ENCODE data around the gene HPS3. TPM values are rescaled to one million over a fixed set of nuclear protein-coding genes. Genes with fewer than 3 reads are reported as not detected.

HPS3 gene
- total RNA-seq, 4 donors from 2014 or later: 28.2 to 40.4 (median 32.6) TPM

DNA sequence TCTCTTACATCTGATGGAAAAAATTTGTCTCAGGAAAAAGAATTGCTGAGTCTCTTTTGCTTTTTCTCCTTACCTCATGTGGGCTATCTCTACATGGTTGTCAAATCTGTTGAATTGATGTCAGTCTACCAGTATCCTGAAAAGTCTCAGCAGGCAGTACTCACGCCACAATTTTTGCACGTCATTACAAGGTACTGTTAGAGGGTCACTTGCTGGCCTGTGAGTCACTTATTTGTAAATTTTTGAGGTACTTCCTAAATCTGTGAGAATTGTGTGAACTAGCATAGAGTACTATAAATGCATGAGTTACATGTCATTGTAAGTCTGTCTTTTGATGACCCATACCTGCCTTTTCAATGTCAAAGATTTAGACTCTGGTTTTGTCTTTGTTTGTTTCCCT is 15.9 kb downstream of the HPS3 start:
- Histone ChIP-seq H3K9me3 (no peaks in the 10 kb centered on the region), H3K4me1 (no peaks in the 10 kb centered on the region), H3K4me3 (no peak overlapping the region), H3K27ac (peak overlapping the region in 2 of 4 donors; percentile 39 to 70), H3K27me3 (no peaks in the 10 kb centered on the region), H3K36me3 (peaks cover 0 to 54% (median 0%) of the 10 kb centered on the region in 3 donors)
- TF ChIP-seq POLR2A (IDR thresholded peaks at IDR 0.05): no peak
- DNase-seq: no peak

DNA sequence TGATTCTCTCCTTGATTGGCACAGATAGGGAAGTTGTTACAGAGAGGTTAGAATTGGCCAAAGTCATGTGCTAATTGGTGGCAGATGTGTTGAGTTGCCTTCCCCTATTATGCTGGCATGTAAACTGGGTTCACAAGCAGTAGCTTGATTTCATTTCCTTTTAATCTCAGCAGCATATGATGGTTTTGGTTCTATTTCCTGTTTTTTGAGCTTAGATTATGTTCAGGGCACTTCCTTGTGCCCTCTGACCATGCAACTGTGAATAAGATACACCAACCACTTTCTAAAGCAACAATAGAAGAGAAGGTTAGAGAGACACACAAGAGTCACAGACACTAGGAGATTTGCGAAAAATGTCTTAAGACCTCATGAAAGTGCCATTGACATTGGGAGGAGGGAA is 16.5 kb downstream of the HPS3 start:
- no peaks in the 10 kb centered on the region for H3K27me3 ChIP-seq
- H3K27ac ChIP-seq: peak overlapping the region in 3 of 4 donors; percentile 21 to 70 (median 58)
- H3K36me3 ChIP-seq: peaks cover 0 to 59% (median 0%) of the 10 kb centered on the region in 3 donors
- no peaks in the 10 kb centered on the region for H3K9me3 ChIP-seq
- DNase-seq: no peak
- no peaks in the 10 kb centered on the region for H3K4me1 ChIP-seq
- H3K4me3 ChIP-seq: no peak overlapping the region
- no peak for TF ChIP-seq POLR2A (IDR thresholded peaks at IDR 0.05)
- TF ChIP-seq, protein P1, sequence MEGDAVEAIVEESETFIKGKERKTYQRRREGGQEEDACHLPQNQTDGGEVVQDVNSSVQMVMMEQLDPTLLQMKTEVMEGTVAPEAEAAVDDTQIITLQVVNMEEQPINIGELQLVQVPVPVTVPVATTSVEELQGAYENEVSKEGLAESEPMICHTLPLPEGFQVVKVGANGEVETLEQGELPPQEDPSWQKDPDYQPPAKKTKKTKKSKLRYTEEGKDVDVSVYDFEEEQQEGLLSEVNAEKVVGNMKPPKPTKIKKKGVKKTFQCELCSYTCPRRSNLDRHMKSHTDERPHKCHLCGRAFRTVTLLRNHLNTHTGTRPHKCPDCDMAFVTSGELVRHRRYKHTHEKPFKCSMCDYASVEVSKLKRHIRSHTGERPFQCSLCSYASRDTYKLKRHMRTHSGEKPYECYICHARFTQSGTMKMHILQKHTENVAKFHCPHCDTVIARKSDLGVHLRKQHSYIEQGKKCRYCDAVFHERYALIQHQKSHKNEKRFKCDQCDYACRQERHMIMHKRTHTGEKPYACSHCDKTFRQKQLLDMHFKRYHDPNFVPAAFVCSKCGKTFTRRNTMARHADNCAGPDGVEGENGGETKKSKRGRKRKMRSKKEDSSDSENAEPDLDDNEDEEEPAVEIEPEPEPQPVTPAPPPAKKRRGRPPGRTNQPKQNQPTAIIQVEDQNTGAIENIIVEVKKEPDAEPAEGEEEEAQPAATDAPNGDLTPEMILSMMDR (IDR thresholded peaks at IDR 0.05): no peak

DNA sequence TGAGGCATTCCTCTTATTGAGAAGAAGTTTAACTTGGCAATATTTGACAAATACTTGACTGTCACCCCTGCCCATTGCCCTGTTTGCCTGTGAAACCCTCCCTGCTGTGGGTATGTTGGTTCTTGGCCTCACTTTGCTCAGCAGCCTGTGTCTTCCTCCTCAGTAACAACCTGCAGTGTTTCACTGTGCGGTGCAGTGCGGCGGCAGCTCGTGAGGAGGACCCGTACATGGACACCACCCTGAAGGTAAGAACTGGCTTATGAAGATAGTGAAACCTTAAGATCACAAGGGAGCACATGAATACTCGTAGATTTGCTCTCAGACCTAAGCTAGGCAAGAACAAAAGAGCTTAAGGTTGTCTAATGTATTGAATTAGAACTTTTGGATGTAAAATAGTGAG is 21.0 kb downstream of the HPS3 start:
- DNase-seq: no peak
- Histone ChIP-seq H3K4me3 (no peak overlapping the region), H3K4me1 (peaks cover 0 to 7% (median 2%) of the 10 kb centered on the region in 4 donors), H3K27ac (no peak overlapping the region), H3K27me3 (no peaks in the 10 kb centered on the region), H3K9me3 (no peaks in the 10 kb centered on the region), H3K36me3 (peaks cover 0 to 57% (median 0%) of the 10 kb centered on the region in 3 donors)
- TF ChIP-seq, protein P1 (IDR thresholded peaks at IDR 0.05): no peak
- no peak for TF ChIP-seq POLR2A (IDR thresholded peaks at IDR 0.05)

DNA sequence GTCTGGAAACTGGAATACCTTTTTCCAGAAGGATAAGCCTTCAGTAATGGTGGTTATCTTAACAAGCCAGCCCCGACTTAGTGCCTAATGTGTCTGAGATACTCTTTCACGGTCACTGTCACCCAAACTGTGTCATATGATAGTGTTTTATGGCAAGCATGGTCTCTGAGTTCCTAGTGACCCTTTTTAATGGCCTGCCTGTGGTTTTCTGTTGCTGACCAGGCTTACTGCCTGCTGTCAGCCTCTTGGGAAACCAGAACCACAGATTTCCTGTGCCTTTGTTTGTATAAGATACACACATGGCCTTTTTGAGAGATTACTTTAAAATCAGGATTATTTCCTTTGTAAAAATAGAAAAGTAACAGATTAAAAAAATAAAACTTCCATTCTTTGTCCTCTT is 22.4 kb downstream of the HPS3 start:
- no peak for DNase-seq
- Histone ChIP-seq H3K27ac (no peak overlapping the region), H3K36me3 (peaks cover 0 to 57% (median 0%) of the 10 kb centered on the region in 3 donors)

DNA sequence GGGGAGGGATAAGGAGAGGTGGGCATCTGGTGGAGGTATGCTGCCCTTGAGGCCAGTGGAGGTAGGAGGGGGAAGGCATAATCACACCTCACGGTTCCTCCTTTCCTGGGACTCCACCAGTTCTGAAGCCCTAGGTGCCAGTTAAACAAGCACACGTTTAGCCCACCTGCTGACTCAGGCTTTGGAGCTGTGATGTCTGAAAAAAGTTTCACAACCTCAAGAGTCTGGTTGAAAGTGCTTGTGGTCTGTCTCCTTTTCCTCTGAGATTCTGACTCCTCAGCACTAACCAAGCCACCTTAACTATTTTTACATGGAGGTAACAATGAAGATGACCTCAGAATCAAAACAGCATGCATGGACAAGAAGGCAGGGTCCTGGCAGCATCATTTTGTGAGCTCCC is 23.0 kb downstream of the HPS3 start:
- H3K4me1 ChIP-seq: peaks cover 0 to 7% (median 2%) of the 10 kb centered on the region in 4 donors
- H3K4me3 ChIP-seq: no peak overlapping the region
- H3K27me3 ChIP-seq: no peaks in the 10 kb centered on the region
- peaks cover 0 to 60% (median 0%) of the 10 kb centered on the region in 3 donors for H3K36me3 ChIP-seq
- H3K9me3 ChIP-seq: no peaks in the 10 kb centered on the region
- peak overlapping the region in 1 of 4 donors; percentile 38 for H3K27ac ChIP-seq
- TF ChIP-seq POLR2A (IDR thresholded peaks at IDR 0.05): no peak
- TF ChIP-seq, protein P1 (IDR thresholded peaks at IDR 0.05): no peak
- DNase-seq: no peak

More for the DNA sequence above, 22.4 kb downstream of the HPS3 start:
- Histone ChIP-seq H3K9me3 (no peaks in the 10 kb centered on the region), H3K4me1 (peaks cover 0 to 7% (median 2%) of the 10 kb centered on the region in 4 donors), H3K27me3 (no peaks in the 10 kb centered on the region), H3K4me3 (no peak overlapping the region)
- TF ChIP-seq POLR2A (IDR thresholded peaks at IDR 0.05): no peak
- TF ChIP-seq, protein P1 (IDR thresholded peaks at IDR 0.05): no peak

DNA sequence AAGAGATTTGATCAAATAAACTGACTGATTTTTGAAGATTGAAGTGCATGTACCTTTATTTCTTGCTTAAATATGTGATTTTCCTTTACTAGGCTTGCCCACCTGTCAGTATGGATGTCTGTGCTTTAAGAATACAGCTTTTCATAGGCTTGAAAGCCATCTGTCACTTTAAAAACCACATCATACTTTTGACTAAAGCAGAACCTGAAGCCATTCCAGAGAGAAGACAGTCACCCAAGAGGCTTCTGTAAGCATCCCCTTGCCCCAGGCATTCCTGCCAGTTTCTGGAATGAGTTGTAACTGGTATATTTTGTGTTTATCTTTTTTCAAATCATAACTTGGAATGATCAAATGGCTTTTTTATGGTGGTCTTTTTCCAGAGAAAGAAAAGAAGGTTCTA is 24.0 kb downstream of the HPS3 start:
- H3K9me3 ChIP-seq: no peaks in the 10 kb centered on the region
- H3K27me3 ChIP-seq: no peaks in the 10 kb centered on the region
- H3K4me3 ChIP-seq: no peak overlapping the region
- no peak overlapping the region for H3K27ac ChIP-seq
- H3K4me1 ChIP-seq: peaks cover 0 to 7% (median 2%) of the 10 kb centered on the region in 4 donors
- no peak for TF ChIP-seq POLR2A (IDR thresholded peaks at IDR 0.05)
- TF ChIP-seq, protein P1 (IDR thresholded peaks at IDR 0.05): no peak
- DNase-seq: no peak
- peaks cover 0 to 65% (median 0%) of the 10 kb centered on the region in 3 donors for H3K36me3 ChIP-seq

All from Peyer's patch (tissue), 4 donors.